Central memory CD8-positive, alpha-beta T cell (primary cell): ENCODE data around the gene AKIRIN2.
"Not testable (repeated sequence)": the region's sequence is repeated elsewhere in the genome, so short reads cannot be mapped to it uniquely, and the experiment has no call there.

ENCODE experiments used
- ATAC-seq: fragments of 150-1000 bp; cut with Tn5 transposase; replicated peaks from 2 replicates; pipeline ENCODE4 v1.10.0; 2022; ENCODE audit warnings: mild to moderate bottlenecking, moderate FRiP score, moderate number of reproducible peaks; ENCODE audit not compliant: poor library complexity, severe bottlenecking; ENCODE audit errors: extremely low read depth
- DNase-seq, 2 donors: peaks; one replicate each; pipeline ENCODE4 v3.0.0; 2021; ENCODE audit warnings: low spot score in 2 of 2
- H3K27ac Mint-ChIP-seq: one replicate; pipeline ENCODE4 v1.8.0; 2022; ENCODE audit warnings: low read depth, mild to moderate bottlenecking, moderate library complexity, mixed read lengths
- H3K27me3 Mint-ChIP-seq: one replicate; pipeline ENCODE4 v1.8.0; 2022; ENCODE audit warnings: mixed read lengths
- H3K36me3 Mint-ChIP-seq: one replicate; pipeline ENCODE4 v1.8.0; 2022; ENCODE audit warnings: mild to moderate bottlenecking, moderate library complexity, mixed read lengths; ENCODE audit not compliant: insufficient read depth
- H3K4me1 Mint-ChIP-seq: one replicate; pipeline ENCODE4 v1.8.0; 2022; ENCODE audit warnings: mixed read lengths
- H3K4me3 Mint-ChIP-seq: one replicate; pipeline ENCODE4 v1.8.0; 2022; ENCODE audit warnings: mild to moderate bottlenecking, moderate library complexity, mixed read lengths
- H3K9me3 Mint-ChIP-seq: one replicate; pipeline ENCODE4 v1.8.0; 2022; ENCODE audit warnings: mixed read lengths

AKIRIN2 gene

GRCh38 chr6:87692086-87692485 lies 9.9 kb downstream of the AKIRIN2 start:
- Mint-ChIP-seq H3K4me1 (peaks cover 53% of the 10 kb centered on the region), H3K27ac (peak overlapping the region; percentile 57), H3K9me3 (no peaks in the 10 kb centered on the region), H3K27me3 (no peaks in the 10 kb centered on the region), H3K36me3 (peaks cover 15% of the 10 kb centered on the region), H3K4me3 (no peak overlapping the region)
- DNase-seq (no peak), ATAC-seq (no peak)

GRCh38 chr6:87690441-87690840 lies 11.6 kb downstream of the AKIRIN2 start:
- H3K27me3 Mint-ChIP-seq, result no peaks in the 10 kb centered on the region
- H3K27ac Mint-ChIP-seq, result no peak overlapping the region
- H3K4me3 Mint-ChIP-seq, result no peak overlapping the region
- peaks cover 16% of the 10 kb centered on the region for H3K36me3 Mint-ChIP-seq
- H3K9me3 Mint-ChIP-seq, result no peaks in the 10 kb centered on the region
- DNase-seq (no peak), ATAC-seq (no peak)
- H3K4me1 Mint-ChIP-seq, result peaks cover 57% of the 10 kb centered on the region

- Mint-ChIP-seq H3K36me3 (peaks cover 13% of the 10 kb centered on the region), H3K4me1 (peaks cover 68% of the 10 kb centered on the region)
- not testable (repeated sequence) for H3K4me3 Mint-ChIP-seq, H3K9me3 Mint-ChIP-seq, H3K27me3 Mint-ChIP-seq, ATAC-seq, H3K27ac Mint-ChIP-seq, DNase-seq
Measured at GRCh38 chr6:87687893-87688292, 14.1 kb downstream of the AKIRIN2 start.

GRCh38 chr6:87687296-87687695 lies 14.7 kb downstream of the AKIRIN2 start:
- Mint-ChIP-seq H3K36me3 (peaks cover 12% of the 10 kb centered on the region), H3K4me3 (no peak overlapping the region), H3K9me3 (no peaks in the 10 kb centered on the region), H3K27ac (peak overlapping the region; percentile 22), H3K4me1 (peaks cover 68% of the 10 kb centered on the region), H3K27me3 (no peaks in the 10 kb centered on the region)
- ATAC-seq (no peak), DNase-seq (no peak)

- Mint-ChIP-seq H3K36me3 (peaks cover 18% of the 10 kb centered on the region), H3K27ac (peak overlapping the region; percentile 22), H3K4me1 (peaks cover 72% of the 10 kb centered on the region)
- ATAC-seq, H3K4me3 Mint-ChIP-seq, DNase-seq, H3K9me3 Mint-ChIP-seq, H3K27me3 Mint-ChIP-seq: not testable (repeated sequence)
Measured at GRCh38 chr6:87686636-87687205, 15.3 kb downstream of the AKIRIN2 start.

GRCh38 chr6:87684895-87685654 lies 17.0 kb downstream of the AKIRIN2 start:
- H3K4me1 Mint-ChIP-seq, result peaks cover 61% of the 10 kb centered on the region
- ATAC-seq (no peak), DNase-seq (no peak)
- peaks cover 28% of the 10 kb centered on the region for H3K36me3 Mint-ChIP-seq
- no peaks in the 10 kb centered on the region for H3K27me3 Mint-ChIP-seq
- no peaks in the 10 kb centered on the region for H3K9me3 Mint-ChIP-seq
- H3K4me3 Mint-ChIP-seq, result no peak overlapping the region
- H3K27ac Mint-ChIP-seq, result peak overlapping the region; percentile 46

GRCh38 chr6:87683890-87684289 lies 18.1 kb downstream of the AKIRIN2 start:
- Mint-ChIP-seq H3K27ac (no peak overlapping the region), H3K36me3 (peaks cover 29% of the 10 kb centered on the region), H3K4me3 (peak overlapping the region; percentile 8), H3K27me3 (no peaks in the 10 kb centered on the region), H3K9me3 (no peaks in the 10 kb centered on the region), H3K4me1 (peaks cover 68% of the 10 kb centered on the region)
- ATAC-seq (no peak), DNase-seq (no peak)

GRCh38 chr6:87682310-87682709 lies 19.7 kb downstream of the AKIRIN2 start:
- Mint-ChIP-seq H3K4me1 (peaks cover 71% of the 10 kb centered on the region), H3K27ac (peak overlapping the region; percentile 75), H3K4me3 (peak overlapping the region; percentile 24), H3K9me3 (no peaks in the 10 kb centered on the region), H3K27me3 (no peaks in the 10 kb centered on the region), H3K36me3 (peaks cover 36% of the 10 kb centered on the region)
- no peak for DNase-seq
- peak; percentile 53 for ATAC-seq

- Mint-ChIP-seq H3K36me3 (peaks cover 68% of the 10 kb centered on the region), H3K4me3 (no peak overlapping the region), H3K27ac (no peak overlapping the region), H3K27me3 (no peaks in the 10 kb centered on the region), H3K4me1 (peaks cover 26% of the 10 kb centered on the region), H3K9me3 (no peaks in the 10 kb centered on the region)
- DNase-seq (no peak), ATAC-seq (no peak)
Measured at GRCh38 chr6:87675004-87675681, 26.9 kb downstream of the AKIRIN2 start.

GRCh38 chr6:87674290-87674689 lies 27.7 kb downstream of the AKIRIN2 start:
- peaks cover 19% of the 10 kb centered on the region for H3K4me1 Mint-ChIP-seq
- H3K27me3 Mint-ChIP-seq, result no peaks in the 10 kb centered on the region
- H3K27ac Mint-ChIP-seq, result no peak overlapping the region
- DNase-seq (no peak), ATAC-seq (no peak)
- peaks cover 66% of the 10 kb centered on the region for H3K36me3 Mint-ChIP-seq
- no peaks in the 10 kb centered on the region for H3K9me3 Mint-ChIP-seq
- H3K4me3 Mint-ChIP-seq, result no peak overlapping the region

GRCh38 chr6:87673237-87673636 lies 28.8 kb downstream of the AKIRIN2 start:
- Mint-ChIP-seq H3K27me3 (no peaks in the 10 kb centered on the region), H3K36me3 (peaks cover 61% of the 10 kb centered on the region), H3K9me3 (no peaks in the 10 kb centered on the region), H3K4me1 (peaks cover 19% of the 10 kb centered on the region), H3K27ac (no peak overlapping the region), H3K4me3 (no peak overlapping the region)
- ATAC-seq, result no peak
- DNase-seq, result no peak

GRCh38 chr6:87672641-87673040 lies 29.4 kb downstream of the AKIRIN2 start:
- Mint-ChIP-seq H3K9me3 (no peaks in the 10 kb centered on the region), H3K4me3 (no peak overlapping the region), H3K4me1 (peaks cover 15% of the 10 kb centered on the region), H3K27me3 (no peaks in the 10 kb centered on the region), H3K27ac (no peak overlapping the region), H3K36me3 (peaks cover 55% of the 10 kb centered on the region)
- ATAC-seq, result no peak
- DNase-seq, result no peak

- H3K27ac Mint-ChIP-seq, result peak overlapping the region; percentile 33
- H3K27me3 Mint-ChIP-seq, result no peaks in the 10 kb centered on the region
- peaks cover 11% of the 10 kb centered on the region for H3K4me1 Mint-ChIP-seq
- no peaks in the 10 kb centered on the region for H3K9me3 Mint-ChIP-seq
- DNase-seq (no peak), ATAC-seq (no peak)
- no peak overlapping the region for H3K4me3 Mint-ChIP-seq
- peaks cover 50% of the 10 kb centered on the region for H3K36me3 Mint-ChIP-seq
Measured at GRCh38 chr6:87671555-87672029, 30.4 kb downstream of the AKIRIN2 start.
